ENCODE data around the gene LBX1.

The LBX1 gene

GRCh38 chr10:101236376-101237080 is 7.3 kb upstream of the LBX1 start:
- Histone ChIP-seq H2BK12ac (ENCODE audit: low read length) (no peak overlapping the region), H3K27ac (ENCODE audit: low read depth, low read length) (no peak overlapping the region), H3K18ac (ENCODE audit: low read length) (no peak overlapping the region), H2AK5ac (ENCODE audit: low read length) (no peak overlapping the region), H3K9ac (ENCODE audit: low read length) (no peak overlapping the region), H3K14ac (ENCODE audit: low read length) (no peak overlapping the region), H2AFZ (ENCODE audit: insufficient read depth, low read length, poor library complexity) (no peak overlapping the region), H4K8ac (ENCODE audit: low read depth, low read length) (no peak overlapping the region), H3K4ac (ENCODE audit: low read depth, low read length) (no peak overlapping the region), H3K4me3 (ENCODE audit: low read depth, low read length) (no peak overlapping the region), H3K4me2 (ENCODE audit: low read length) (peak overlapping the region; percentile 13), H4K12ac (ENCODE audit: low read depth, low read length) (no peak overlapping the region), H3K4me1 (ENCODE audit: control insufficient read depth in 1 of 2, insufficient read depth in 2 of 2, low read length in 2 of 2) (peaks cover 7% of the 10 kb centered on the region in 2 experiments), H3K23ac (ENCODE audit: low read length) (no peak overlapping the region), H3K36me3 (ENCODE audit: control insufficient read depth in 1 of 2, insufficient read depth in 2 of 2, low read length in 2 of 2) (no peaks in the 10 kb centered on the region), H4K91ac (ENCODE audit: low read depth, low read length) (no peak overlapping the region), H2BK5ac (ENCODE audit: low read depth, low read length, poor library complexity) (no peak overlapping the region), H3K9me3 (ENCODE audit: insufficient read depth, low read depth, low read length) (peaks cover 4% of the 10 kb centered on the region), H3K79me2 (ENCODE audit: control insufficient read depth, insufficient read depth, low read length, poor library complexity) (no peaks in the 10 kb centered on the region), H3K27me3 (ENCODE audit: insufficient read depth, low read length) (peaks cover 72% of the 10 kb centered on the region), H2BK120ac (ENCODE audit: insufficient read depth, low read length, poor library complexity) (no peak overlapping the region), H3K79me1 (ENCODE audit: low read length) (no peaks in the 10 kb centered on the region)
- no peak for DNase-seq
- no CpG with 5 or more reads among the region's 47 CpGs for WGBS (ENCODE audit: extremely low coverage, insufficient coverage, insufficient read length)

GRCh38 chr10:101235766-101236165 is 6.5 kb upstream of the LBX1 start:
- H3K4me2 ChIP-seq (ENCODE audit: low read length): no peak overlapping the region
- no peak for DNase-seq
- H3K79me2 ChIP-seq (ENCODE audit: control insufficient read depth, insufficient read depth, low read length, poor library complexity): no peaks in the 10 kb centered on the region
- H4K8ac ChIP-seq (ENCODE audit: low read depth, low read length): no peak overlapping the region
- H3K79me1 ChIP-seq (ENCODE audit: low read length): no peaks in the 10 kb centered on the region
- peaks cover 7% of the 10 kb centered on the region in 2 experiments for H3K4me1 ChIP-seq (ENCODE audit: control insufficient read depth in 1 of 2, insufficient read depth in 2 of 2, low read length in 2 of 2)
- no peaks in the 10 kb centered on the region for H3K36me3 ChIP-seq (ENCODE audit: control insufficient read depth in 1 of 2, insufficient read depth in 2 of 2, low read length in 2 of 2)
- no peak overlapping the region for H3K4ac ChIP-seq (ENCODE audit: low read depth, low read length)
- H2BK120ac ChIP-seq (ENCODE audit: insufficient read depth, low read length, poor library complexity): no peak overlapping the region
- no peak overlapping the region for H3K9ac ChIP-seq (ENCODE audit: low read length)
- no peak overlapping the region for H2BK5ac ChIP-seq (ENCODE audit: low read depth, low read length, poor library complexity)
- peaks cover 80% of the 10 kb centered on the region for H3K27me3 ChIP-seq (ENCODE audit: insufficient read depth, low read length)
- H4K12ac ChIP-seq (ENCODE audit: low read depth, low read length): no peak overlapping the region
- H3K14ac ChIP-seq (ENCODE audit: low read length): no peak overlapping the region
- no peak overlapping the region for H2AK5ac ChIP-seq (ENCODE audit: low read length)
- H3K23ac ChIP-seq (ENCODE audit: low read length): no peak overlapping the region
- H3K18ac ChIP-seq (ENCODE audit: low read length): no peak overlapping the region
- H3K9me3 ChIP-seq (ENCODE audit: insufficient read depth, low read depth, low read length): peaks cover 4% of the 10 kb centered on the region
- H4K91ac ChIP-seq (ENCODE audit: low read depth, low read length): no peak overlapping the region
- H2AFZ ChIP-seq (ENCODE audit: insufficient read depth, low read length, poor library complexity): no peak overlapping the region
- no CpG with 5 or more reads among the region's 4 CpGs for WGBS (ENCODE audit: extremely low coverage, insufficient coverage, insufficient read length)
- no peak overlapping the region for H3K27ac ChIP-seq (ENCODE audit: low read depth, low read length)
- H3K4me3 ChIP-seq (ENCODE audit: low read depth, low read length): no peak overlapping the region
- H2BK12ac ChIP-seq (ENCODE audit: low read length): no peak overlapping the region

- Histone ChIP-seq H3K4ac (ENCODE audit: low read depth, low read length) (no peak overlapping the region), H3K23ac (ENCODE audit: low read length) (no peak overlapping the region), H3K4me1 (ENCODE audit: control insufficient read depth in 1 of 2, insufficient read depth in 2 of 2, low read length in 2 of 2) (peaks cover 7% of the 10 kb centered on the region in 2 experiments), H3K9me3 (ENCODE audit: insufficient read depth, low read depth, low read length) (peaks cover 4% of the 10 kb centered on the region), H2AK5ac (ENCODE audit: low read length) (no peak overlapping the region), H3K4me3 (ENCODE audit: low read depth, low read length) (no peak overlapping the region), H3K79me2 (ENCODE audit: control insufficient read depth, insufficient read depth, low read length, poor library complexity) (no peaks in the 10 kb centered on the region), H2BK12ac (ENCODE audit: low read length) (no peak overlapping the region), H3K79me1 (ENCODE audit: low read length) (no peaks in the 10 kb centered on the region), H2BK5ac (ENCODE audit: low read depth, low read length, poor library complexity) (no peak overlapping the region), H3K18ac (ENCODE audit: low read length) (no peak overlapping the region), H3K27me3 (ENCODE audit: insufficient read depth, low read length) (peaks cover 94% of the 10 kb centered on the region), H3K36me3 (ENCODE audit: control insufficient read depth in 1 of 2, insufficient read depth in 2 of 2, low read length in 2 of 2) (no peaks in the 10 kb centered on the region), H2AFZ (ENCODE audit: insufficient read depth, low read length, poor library complexity) (no peak overlapping the region), H4K8ac (ENCODE audit: low read depth, low read length) (no peak overlapping the region), H4K12ac (ENCODE audit: low read depth, low read length) (no peak overlapping the region), H4K91ac (ENCODE audit: low read depth, low read length) (no peak overlapping the region), H3K4me2 (ENCODE audit: low read length) (no peak overlapping the region), H3K14ac (ENCODE audit: low read length) (no peak overlapping the region), H3K27ac (ENCODE audit: low read depth, low read length) (no peak overlapping the region), H2BK120ac (ENCODE audit: insufficient read depth, low read length, poor library complexity) (no peak overlapping the region), H3K9ac (ENCODE audit: low read length) (no peak overlapping the region)
- DNase-seq: no peak
- WGBS (ENCODE audit: extremely low coverage, insufficient coverage, insufficient read length): no CpG with 5 or more reads among the region's 1 CpG
Observed at GRCh38 chr10:101234333-101234732, 5.1 kb upstream of the LBX1 start.

GRCh38 chr10:101233863-101234262 is 4.6 kb upstream of the LBX1 start:
- peaks cover 94% of the 10 kb centered on the region for H3K27me3 ChIP-seq (ENCODE audit: insufficient read depth, low read length)
- no peak overlapping the region for H2AFZ ChIP-seq (ENCODE audit: insufficient read depth, low read length, poor library complexity)
- no peak overlapping the region for H4K12ac ChIP-seq (ENCODE audit: low read depth, low read length)
- no peaks in the 10 kb centered on the region for H3K79me1 ChIP-seq (ENCODE audit: low read length)
- H3K9me3 ChIP-seq (ENCODE audit: insufficient read depth, low read depth, low read length): peaks cover 4% of the 10 kb centered on the region
- H3K4ac ChIP-seq (ENCODE audit: low read depth, low read length): no peak overlapping the region
- H3K27ac ChIP-seq (ENCODE audit: low read depth, low read length): no peak overlapping the region
- no peak overlapping the region for H3K23ac ChIP-seq (ENCODE audit: low read length)
- H3K18ac ChIP-seq (ENCODE audit: low read length): no peak overlapping the region
- no peak overlapping the region for H3K4me2 ChIP-seq (ENCODE audit: low read length)
- no peak overlapping the region for H4K91ac ChIP-seq (ENCODE audit: low read depth, low read length)
- H3K14ac ChIP-seq (ENCODE audit: low read length): no peak overlapping the region
- no peak overlapping the region for H4K8ac ChIP-seq (ENCODE audit: low read depth, low read length)
- H2AK5ac ChIP-seq (ENCODE audit: low read length): no peak overlapping the region
- no peak overlapping the region for H2BK12ac ChIP-seq (ENCODE audit: low read length)
- WGBS (ENCODE audit: extremely low coverage, insufficient coverage, insufficient read length): no CpG with 5 or more reads among the region's 3 CpGs
- H2BK5ac ChIP-seq (ENCODE audit: low read depth, low read length, poor library complexity): no peak overlapping the region
- H3K4me3 ChIP-seq (ENCODE audit: low read depth, low read length): no peak overlapping the region
- H3K4me1 ChIP-seq (ENCODE audit: control insufficient read depth in 1 of 2, insufficient read depth in 2 of 2, low read length in 2 of 2): peaks cover 7% of the 10 kb centered on the region in 2 experiments
- no peak overlapping the region for H3K9ac ChIP-seq (ENCODE audit: low read length)
- DNase-seq: no peak
- no peaks in the 10 kb centered on the region for H3K36me3 ChIP-seq (ENCODE audit: control insufficient read depth in 1 of 2, insufficient read depth in 2 of 2, low read length in 2 of 2)
- H3K79me2 ChIP-seq (ENCODE audit: control insufficient read depth, insufficient read depth, low read length, poor library complexity): no peaks in the 10 kb centered on the region
- no peak overlapping the region for H2BK120ac ChIP-seq (ENCODE audit: insufficient read depth, low read length, poor library complexity)

Data from trophoblast cell (in vitro differentiated cells and primary cell).